Fibroblast of skin of back (primary cell): ENCODE data around the gene RDH11.

ENCODE experiments used
- DNase-seq: peaks from one replicate; pipeline ENCODE4 v3.0.0-alpha.2; 2013

RDH11 gene

GRCh38 chr14:67646131-67646530, 49.4 kb downstream of the RDH11 start:
- no peak for DNase-seq

- DNase-seq, result no peak
Observed at GRCh38 chr14:67645414-67645813, 50.1 kb downstream of the RDH11 start.

- no peak for DNase-seq
Observed at GRCh38 chr14:67644428-67644827, 51.1 kb downstream of the RDH11 start.

- no peak for DNase-seq
Observed at GRCh38 chr14:67643713-67644112, 51.9 kb downstream of the RDH11 start.

- DNase-seq, result no peak
Observed at GRCh38 chr14:67641902-67642749, 53.4 kb downstream of the RDH11 start.

- no peak for DNase-seq
Observed at GRCh38 chr14:67641480-67641879, 54.1 kb downstream of the RDH11 start.

GRCh38 chr14:67638642-67639041, 56.9 kb downstream of the RDH11 start:
- DNase-seq, result no peak

GRCh38 chr14:67636361-67636919, 59.1 kb downstream of the RDH11 start:
- DNase-seq, result peak; percentile 85

- no peak for DNase-seq
Observed at GRCh38 chr14:67633451-67634147, 62.0 kb downstream of the RDH11 start.

- DNase-seq, result no peak
Observed at GRCh38 chr14:67630938-67631337, 64.6 kb downstream of the RDH11 start.

GRCh38 chr14:67630186-67630585, 65.4 kb downstream of the RDH11 start:
- no peak for DNase-seq

GRCh38 chr14:67627519-67627918, 68.0 kb downstream of the RDH11 start:
- DNase-seq, result no peak
